Tibial nerve (tissue), 4 donors: ENCODE data around the gene RFX7. TPM values are rescaled to one million over a fixed set of nuclear protein-coding genes. Genes with fewer than 3 reads are reported as not detected.
A peak's percentile ranks its signal among the peaks of the same experiment; 100 is the strongest.

Source experiments
- DNase-seq, 2 donors: peaks; one replicate each; pipeline ENCODE4 v3.0.0-alpha.2; 2019; ENCODE audit warnings: low spot score in 2 of 2
- H3K27ac ChIP-seq, 4 donors: fragments of 200-600 bp; sonication (generic) in 3 of 4; one replicate each; pipeline ENCODE4 v1.5.1; 2017 to 2019; ENCODE audit warnings: mild to moderate bottlenecking in 1 of 4
- H3K27me3 ChIP-seq, 2 donors: fragments of 200-600 bp; sonication (generic) in 1 of 2; one replicate each; pipeline versions ENCODE4 v1.5.1 to v1.6.0; 2017 to 2019
- H3K36me3 ChIP-seq, 3 donors: fragments of 200-600 bp; sonication (generic); one replicate each; pipeline ENCODE4 v1.5.1; 2018 to 2019
- H3K4me1 ChIP-seq, 4 donors: fragments of 200-600 bp; sonication (generic) in 3 of 4; one replicate each; pipeline ENCODE4 v1.5.1; 2017 to 2019
- H3K4me3 ChIP-seq, 4 donors: fragments of 200-600 bp; sonication (generic) in 3 of 4; one replicate each; pipeline ENCODE4 v1.5.1; 2017 to 2019; ENCODE audit warnings: mild to moderate bottlenecking in 1 of 4, moderate library complexity in 1 of 4
- H3K9me3 ChIP-seq, 4 donors: fragments of 200-600 bp; sonication (generic) in 3 of 4; one replicate each; pipeline ENCODE4 v1.5.1; 2017 to 2019
- CTCF ChIP-seq, 5 experiments: fragments of 200-600 bp in 3 of 5; fragments of 450-650 bp in 2 of 5; sonication (generic) in 3 of 5; IDR thresholded peaks; one replicate each; pipeline ENCODE4 v1.5.1; 2016 to 2019; ENCODE audit warnings: antibody characterized with exemption in 5 of 5, mild to moderate bottlenecking in 3 of 5, moderate library complexity in 2 of 5
- EP300 ChIP-seq, 2 donors: sonication (generic); formaldehyde crosslinking; IDR thresholded peaks; one replicate each; pipeline ENCODE4 v1.6.1; 2017; ENCODE audit warnings: antibody characterized with exemption in 2 of 2, mild to moderate bottlenecking in 1 of 2
- POLR2A ChIP-seq, 2 donors: fragments of 450-650 bp; IDR thresholded peaks; one replicate each; pipeline ENCODE4 v1.6.1; 2017; ENCODE audit warnings: antibody characterized with exemption in 2 of 2, mild to moderate bottlenecking in 2 of 2, moderate library complexity in 2 of 2
- WGBS, 2 donors: methylation state at CpG; one replicate each; pipeline ENCODE4 v1.1.5; 2018; 5-methylcytosine and 5-hydroxymethylcytosine counted together
- small RNA-seq: library from RNA; depleted of rRNA; stranded (forward); fragments of <200 nt; gene quantifications from one replicate; pipeline ENCODE3, GENCODE V24; 2016
- total RNA-seq, 4 donors: library from RNA; depleted of rRNA; stranded (reverse); fragments of >200 nt; gene quantifications; one replicate each; pipeline ENCODE4 v1.1.0, GENCODE V29; 2016

Gene RFX7
- total RNA-seq, 4 donors from 2014 or later: 7.1 to 13.8 (median 10.0) TPM

GRCh38 chr15:56042031-56042430 is 201.6 kb downstream of the RFX7 start:
- Histone ChIP-seq H3K27me3 (no peaks in the 10 kb centered on the region), H3K4me3 (no peak overlapping the region), H3K27ac (no peak overlapping the region), H3K4me1 (peaks cover 0 to 3% (median 0%) of the 10 kb centered on the region in 4 donors), H3K9me3 (no peaks in the 10 kb centered on the region), H3K36me3 (no peaks in the 10 kb centered on the region)
- WGBS, 2 donors: 85 to 93% methylated on average over 1 of the region's 1 CpG
- no peak for DNase-seq
- TF ChIP-seq POLR2A (IDR thresholded peaks at IDR 0.05): no peak

GRCh38 chr15:56040081-56041035 is 203.3 kb downstream of the RFX7 start:
- Histone ChIP-seq H3K4me1 (peaks cover 0 to 3% (median 0%) of the 10 kb centered on the region in 4 donors), H3K4me3 (no peak overlapping the region), H3K36me3 (no peaks in the 10 kb centered on the region), H3K9me3 (no peaks in the 10 kb centered on the region), H3K27ac (no peak overlapping the region), H3K27me3 (no peaks in the 10 kb centered on the region)
- DNase-seq: peak; percentile 20 to 79
- 46 to 54% methylated on average over 8 of the region's 8 CpGs for WGBS, 2 donors
- peak in 1 of 2 donors; percentile 65 for TF ChIP-seq EP300 (IDR thresholded peaks at IDR 0.05)
- no peak for TF ChIP-seq CTCF (IDR thresholded peaks at IDR 0.05)

- TF ChIP-seq CTCF (IDR thresholded peaks at IDR 0.05): no peak
- no peak for TF ChIP-seq POLR2A (IDR thresholded peaks at IDR 0.05)
- no peak for TF ChIP-seq EP300 (IDR thresholded peaks at IDR 0.05)
- no peak overlapping the region for H3K27ac ChIP-seq
- WGBS, 2 donors: 81 to 85% methylated on average over 4 of the region's 4 CpGs
- peaks cover 0 to 3% (median 0%) of the 10 kb centered on the region in 4 donors for H3K4me1 ChIP-seq
- DNase-seq: no peak
- no peaks in the 10 kb centered on the region for H3K9me3 ChIP-seq
- H3K4me3 ChIP-seq: no peak overlapping the region
- H3K27me3 ChIP-seq: no peaks in the 10 kb centered on the region
- no peaks in the 10 kb centered on the region for H3K36me3 ChIP-seq
These were observed 205.0 kb downstream of the RFX7 start for GRCh38 chr15:56038707-56039106.

GRCh38 chr15:56038015-56038414 is 205.7 kb downstream of the RFX7 start:
- Histone ChIP-seq H3K9me3 (no peaks in the 10 kb centered on the region), H3K4me1 (peaks cover 0 to 3% (median 0%) of the 10 kb centered on the region in 4 donors), H3K36me3 (no peaks in the 10 kb centered on the region), H3K4me3 (no peak overlapping the region), H3K27me3 (no peaks in the 10 kb centered on the region), H3K27ac (no peak overlapping the region)
- no peak for TF ChIP-seq CTCF (IDR thresholded peaks at IDR 0.05)
- no peak for TF ChIP-seq POLR2A (IDR thresholded peaks at IDR 0.05)
- no peak for TF ChIP-seq EP300 (IDR thresholded peaks at IDR 0.05)
- no peak for DNase-seq
- WGBS, 2 donors: 41 to 50% methylated on average over 3 of the region's 3 CpGs

Small RNA genes lying within 50 kb of the gene (small RNA-seq; reads per million reads assigned to genes)
- gene CD24P2 (not detected), gene RNU6-1287P (not detected)

Other genes with a start within 250 kb of the RFX7 start
- 10 to 100 TPM in 1 of 4 donors, 1 to 10 TPM in 3; 5.4 to 12.4 (median 6.6) TPM for gene TEX9, start 121.5 kb upstream of the RFX7 start, total RNA-seq
- gene MNS1, start 221.3 kb upstream of the RFX7 start, total RNA-seq: 1 to 10 TPM; 1.4 to 4.6 (median 2.1) TPM